ENCODE measurements around the gene TSSC4. TPM values are rescaled to one million over a fixed set of nuclear protein-coding genes. Genes with fewer than 3 reads are reported as not detected.

TSSC4 gene
- total RNA-seq, 1 experiment from 2014 or later, result 60.9 TPM

DNA sequence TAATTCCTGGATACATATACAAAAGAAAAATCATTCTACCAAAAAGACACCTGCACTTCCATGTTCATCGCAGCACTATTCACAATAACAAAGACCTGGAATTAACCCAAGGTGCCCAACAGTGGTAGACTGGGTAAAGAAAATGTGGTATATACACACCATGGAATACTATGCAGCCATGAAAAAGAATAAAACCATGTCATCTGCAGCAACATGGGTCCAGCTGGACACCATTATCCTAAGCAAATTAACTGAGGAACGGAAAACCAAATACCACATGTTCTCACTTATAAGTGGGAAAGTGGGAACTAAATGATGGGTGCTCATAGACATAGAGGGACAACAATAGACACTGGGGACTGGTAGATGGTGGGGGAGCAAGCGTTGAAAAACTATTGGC, 39.3 kb downstream of the TSSC4 start:
- Histone ChIP-seq H3K36me3 (ENCODE audit: control insufficient read depth, insufficient read depth, low read length) (no peaks in the 10 kb centered on the region), H3K4me1 (no peaks in the 10 kb centered on the region), H3K27me3 (replicated peaks; ENCODE audit: control insufficient read depth, insufficient read depth, low read length) (no peaks in the 10 kb centered on the region), H3K4me3 (ENCODE audit: low read depth, low read length) (no peak overlapping the region), H3K9me3 (no peaks in the 10 kb centered on the region)
- Mint-ChIP-seq H3K36me3 (ENCODE audit: insufficient read depth, unreplicated experiment) (no peaks in the 10 kb centered on the region), H3K4me3 (ENCODE audit: unreplicated experiment) (no peak overlapping the region), H3K9me3 (ENCODE audit: unreplicated experiment) (no peaks in the 10 kb centered on the region), H3K27ac (ENCODE audit: unreplicated experiment) (no peak overlapping the region), H3K4me1 (ENCODE audit: low read depth, unreplicated experiment) (no peaks in the 10 kb centered on the region), H3K27me3 (ENCODE audit: insufficient read depth, unreplicated experiment) (peaks cover 14% of the 10 kb centered on the region)
- BruUV-seq (replicated peaks), result no TSS peak
- CTCF ChIA-PET, result no interaction called here
- no peak for DNase-seq
- POLR2A ChIA-PET, result no interaction called here
- no peak for TF ChIP-seq CTCF (IDR thresholded peaks at IDR 0.05; ENCODE audit: insufficient read depth in 1 of 2, low read depth in 1 of 2, low read length in 1 of 2, severe bottlenecking in 1 of 2, unreplicated experiment in 1 of 2)
- intact Hi-C loops (cut with micrococcal nuclease; ENCODE audit: unreplicated experiment), result no loop called here

GRCh38 chr11:2440646-2441045, 40.1 kb downstream of the TSSC4 start:
- ChIA-PET CTCF (interaction anchor here (0.7 kb wide), 1 partner anchor 20 kb away, joined by 3 read pairs; no protein-coding TSS in a partner anchor), POLR2A (no interaction called here)
- peak in 1 of 2 experiments; percentile 24 for DNase-seq
- H3K27me3 Mint-ChIP-seq (ENCODE audit: insufficient read depth, unreplicated experiment), result peaks cover 17% of the 10 kb centered on the region
- 0 out of 2 replicates have a peak, but pooled peaks cover 3% of the 10 kb centered on the region for H3K27me3 ChIP-seq (replicated peaks; ENCODE audit: control insufficient read depth, insufficient read depth, low read length)
- no peak overlapping the region for H3K4me3 Mint-ChIP-seq (ENCODE audit: unreplicated experiment)
- no peaks in the 10 kb centered on the region for H3K9me3 Mint-ChIP-seq (ENCODE audit: unreplicated experiment)
- no peak overlapping the region for H3K4me3 ChIP-seq (ENCODE audit: low read depth, low read length)
- TF ChIP-seq CTCF (IDR thresholded peaks at IDR 0.05; ENCODE audit: insufficient read depth in 1 of 2, low read depth in 1 of 2, low read length in 1 of 2, severe bottlenecking in 1 of 2, unreplicated experiment in 1 of 2), result no peak
- no peaks in the 10 kb centered on the region for H3K36me3 ChIP-seq (ENCODE audit: control insufficient read depth, insufficient read depth, low read length)
- no TSS peak for BruUV-seq (replicated peaks)
- H3K9me3 ChIP-seq, result no peaks in the 10 kb centered on the region
- H3K27ac Mint-ChIP-seq (ENCODE audit: unreplicated experiment), result no peak overlapping the region
- no peaks in the 10 kb centered on the region for H3K4me1 ChIP-seq
- H3K36me3 Mint-ChIP-seq (ENCODE audit: insufficient read depth, unreplicated experiment), result no peaks in the 10 kb centered on the region
- no peaks in the 10 kb centered on the region for H3K4me1 Mint-ChIP-seq (ENCODE audit: low read depth, unreplicated experiment)
- intact Hi-C loops (cut with micrococcal nuclease; ENCODE audit: unreplicated experiment), result no loop called here

DNA sequence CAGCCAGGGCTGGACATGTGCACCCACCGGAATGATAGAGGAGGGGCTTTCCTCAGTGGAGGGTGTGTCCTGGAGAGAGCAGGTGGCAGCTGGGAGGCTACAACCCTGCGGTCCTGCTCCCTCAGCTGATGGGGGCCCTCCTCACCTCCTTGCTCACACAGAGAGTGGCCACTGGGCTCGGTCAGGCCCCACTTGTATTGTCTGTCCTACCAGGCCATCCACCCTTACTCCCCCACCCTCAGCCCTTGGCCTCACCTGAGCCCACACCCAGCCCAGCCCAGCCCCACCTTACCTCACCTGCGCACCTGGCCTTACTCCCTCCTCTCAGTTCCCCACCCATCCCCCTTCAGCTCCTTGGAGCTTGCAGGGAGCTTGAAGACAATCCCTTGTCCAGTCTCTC, 40.6 kb downstream of the TSSC4 start:
- no peaks in the 10 kb centered on the region for H3K4me1 Mint-ChIP-seq (ENCODE audit: low read depth, unreplicated experiment)

More for the DNA sequence above, 40.6 kb downstream of the TSSC4 start:
- CTCF ChIA-PET, result interaction anchor here (0.7 kb wide), 1 partner anchor 20 kb away, joined by 3 read pairs; no protein-coding TSS in a partner anchor
- Histone ChIP-seq H3K27me3 (replicated peaks; ENCODE audit: control insufficient read depth, insufficient read depth, low read length) (0 out of 2 replicates have a peak, but pooled peaks cover 3% of the 10 kb centered on the region), H3K4me3 (ENCODE audit: low read depth, low read length) (no peak overlapping the region), H3K36me3 (ENCODE audit: control insufficient read depth, insufficient read depth, low read length) (no peaks in the 10 kb centered on the region), H3K9me3 (no peaks in the 10 kb centered on the region), H3K4me1 (no peaks in the 10 kb centered on the region)
- no peak for DNase-seq
- POLR2A ChIA-PET, result no interaction called here
- H3K27me3 Mint-ChIP-seq (ENCODE audit: insufficient read depth, unreplicated experiment), result peaks cover 17% of the 10 kb centered on the region
- H3K36me3 Mint-ChIP-seq (ENCODE audit: insufficient read depth, unreplicated experiment), result no peaks in the 10 kb centered on the region
- no peak overlapping the region for H3K4me3 Mint-ChIP-seq (ENCODE audit: unreplicated experiment)
- intact Hi-C loops (cut with micrococcal nuclease; ENCODE audit: unreplicated experiment), result no loop called here
- BruUV-seq (replicated peaks), result no TSS peak
- no peak overlapping the region for H3K27ac Mint-ChIP-seq (ENCODE audit: unreplicated experiment)
- no peak for TF ChIP-seq CTCF (IDR thresholded peaks at IDR 0.05; ENCODE audit: insufficient read depth in 1 of 2, low read depth in 1 of 2, low read length in 1 of 2, severe bottlenecking in 1 of 2, unreplicated experiment in 1 of 2)
- no peaks in the 10 kb centered on the region for H3K9me3 Mint-ChIP-seq (ENCODE audit: unreplicated experiment)
